NT2/D1 (cell line): ENCODE results near the gene TTL.

Source experiments
- SUZ12 ChIP-seq: IDR thresholded peaks from 2 replicates; pipeline ENCODE4 v1.6.1; 2011; ENCODE audit not compliant: insufficient read length, insufficient read depth; ENCODE audit errors: extremely low read depth
- YY1 ChIP-seq: IDR thresholded peaks from 2 replicates; pipeline ENCODE4 v1.6.1; 2011; ENCODE audit not compliant: insufficient read length, insufficient read depth
- ZNF274 ChIP-seq: IDR thresholded peaks from 2 replicates; pipeline ENCODE4 v1.6.1; 2011; ENCODE audit warnings: mild to moderate bottlenecking, low read depth, low read length

DNA sequence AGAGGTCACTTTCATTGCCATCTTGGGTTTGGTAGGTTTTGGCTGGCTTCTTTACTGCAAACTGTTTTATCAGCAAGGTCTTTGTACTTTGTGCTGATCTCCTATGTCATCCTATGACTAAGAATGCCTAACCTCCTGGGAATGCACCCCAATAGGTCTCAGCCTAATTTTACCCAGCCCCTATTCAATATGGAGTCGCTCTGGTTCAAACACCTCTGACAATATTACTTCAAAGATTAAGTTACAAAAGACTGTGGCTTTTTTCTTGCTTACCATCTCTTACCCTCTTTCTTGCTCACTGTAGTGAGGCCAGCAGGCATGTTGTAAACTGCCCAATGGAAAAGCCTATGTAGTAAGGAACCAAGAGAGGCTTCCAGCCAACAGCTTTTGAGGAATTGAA, 30.6 kb upstream of the TTL start:
- TF ChIP-seq ZNF274 (no peak), SUZ12 (no peak), YY1 (no peak)
